GM18517 (cell line): ENCODE measurements around the gene VPS13C.
"Not testable (repeated sequence)": the region's sequence is repeated elsewhere in the genome, so short reads cannot be mapped to it uniquely, and the experiment has no call there.

Experiments used
- ATAC-seq: cut with Tn5 transposase; IDR thresholded peaks from one replicate; pipeline ENCODE4 v1.9.1; 2021; ENCODE audit warnings: mild to moderate bottlenecking, moderate library complexity; ENCODE audit not compliant: unreplicated experiment

The VPS13C gene

DNA sequence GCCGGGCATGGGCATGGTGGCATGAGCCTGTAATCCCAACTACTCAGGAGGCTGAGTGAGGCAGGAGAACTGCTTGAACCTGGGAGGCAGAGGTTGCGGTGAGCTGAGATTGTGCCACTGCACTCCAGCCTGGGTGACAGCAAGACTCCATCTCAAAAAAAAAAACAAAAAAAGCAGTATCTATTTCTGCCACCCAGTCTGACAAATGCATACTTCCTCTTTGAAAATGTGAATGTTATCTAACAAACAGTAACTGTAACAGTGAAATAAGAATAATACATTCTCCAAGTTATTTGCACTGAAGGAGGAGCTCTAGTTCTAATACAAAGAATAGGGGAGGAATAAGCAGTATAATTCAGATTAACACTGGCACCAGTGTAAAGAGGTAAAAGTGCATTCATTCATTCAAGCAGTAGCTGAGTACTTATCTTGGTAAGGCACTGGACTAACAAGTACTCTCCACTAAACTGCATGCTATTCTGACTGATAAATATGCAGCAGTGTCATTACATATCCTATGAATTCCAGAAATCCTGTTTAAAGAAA is 12.9 kb downstream of the VPS13C start:
- ATAC-seq: peak; percentile 60

DNA sequence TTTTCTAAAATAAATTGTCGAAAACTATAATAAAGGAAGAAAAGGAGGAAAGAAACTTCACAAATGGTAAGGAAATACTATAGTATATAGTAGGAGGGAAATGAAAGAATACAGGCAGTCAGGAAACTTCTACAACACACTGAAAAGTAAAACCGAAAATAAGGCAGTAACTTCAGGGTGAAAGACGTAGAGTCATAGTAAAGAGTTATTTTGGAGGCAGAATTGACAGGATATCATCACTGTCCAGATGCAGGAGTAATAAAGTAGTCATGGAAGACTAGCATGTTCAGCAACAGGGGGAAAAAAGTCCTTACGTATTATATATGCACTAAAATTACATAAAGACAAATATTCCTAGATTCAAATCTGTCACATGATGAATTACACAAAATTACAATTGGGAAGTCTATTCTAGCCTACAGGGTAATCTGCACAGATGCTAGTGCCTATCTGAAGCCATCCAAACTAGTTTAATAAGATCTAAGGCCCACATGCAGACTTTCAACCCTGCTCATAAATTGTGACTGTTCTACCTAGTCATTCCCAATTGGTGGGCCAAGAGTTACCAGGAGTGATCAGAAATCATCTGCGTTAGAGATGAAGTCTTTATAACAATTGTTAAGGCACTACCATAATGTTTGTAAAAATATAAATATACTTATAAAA is 14.0 kb downstream of the VPS13C start:
- peak; percentile 89 for ATAC-seq

GRCh38 chr15:62035256-62035924 is 24.9 kb downstream of the VPS13C start:
- ATAC-seq: no peak

DNA sequence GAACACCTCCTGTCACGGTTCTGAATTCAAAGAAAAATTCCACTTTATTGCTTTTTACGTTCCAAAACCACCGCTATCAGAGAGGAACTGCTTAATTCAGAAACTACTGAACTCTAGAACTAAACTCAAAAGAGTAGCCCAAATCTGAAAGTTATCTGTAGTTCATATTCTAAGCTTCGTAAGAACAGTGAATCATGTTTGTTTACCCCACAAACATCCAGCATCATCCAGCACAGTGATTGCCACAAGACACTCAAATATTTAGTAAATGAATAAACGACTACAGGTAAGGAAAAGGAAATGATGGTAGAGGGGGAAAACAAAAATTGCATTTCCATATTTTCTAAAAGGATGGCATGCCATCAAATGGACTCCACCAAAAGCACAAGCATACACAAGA is 32.3 kb downstream of the VPS13C start:
- ATAC-seq: no peak

DNA sequence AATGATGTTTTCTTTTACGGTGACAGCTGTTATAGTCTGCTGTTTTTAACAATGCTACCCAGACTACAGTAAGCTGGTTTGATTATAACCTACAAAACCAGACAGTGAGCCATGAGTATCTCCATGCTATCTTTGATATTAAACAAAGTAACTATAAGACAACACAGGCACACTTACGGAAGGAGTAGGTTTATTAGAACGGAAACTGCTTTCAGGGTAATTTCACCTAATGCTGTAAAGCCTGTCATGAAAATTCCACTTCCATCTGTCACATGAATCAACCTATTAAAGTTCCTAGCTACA is 33.0 kb downstream of the VPS13C start:
- ATAC-seq: no peak

DNA sequence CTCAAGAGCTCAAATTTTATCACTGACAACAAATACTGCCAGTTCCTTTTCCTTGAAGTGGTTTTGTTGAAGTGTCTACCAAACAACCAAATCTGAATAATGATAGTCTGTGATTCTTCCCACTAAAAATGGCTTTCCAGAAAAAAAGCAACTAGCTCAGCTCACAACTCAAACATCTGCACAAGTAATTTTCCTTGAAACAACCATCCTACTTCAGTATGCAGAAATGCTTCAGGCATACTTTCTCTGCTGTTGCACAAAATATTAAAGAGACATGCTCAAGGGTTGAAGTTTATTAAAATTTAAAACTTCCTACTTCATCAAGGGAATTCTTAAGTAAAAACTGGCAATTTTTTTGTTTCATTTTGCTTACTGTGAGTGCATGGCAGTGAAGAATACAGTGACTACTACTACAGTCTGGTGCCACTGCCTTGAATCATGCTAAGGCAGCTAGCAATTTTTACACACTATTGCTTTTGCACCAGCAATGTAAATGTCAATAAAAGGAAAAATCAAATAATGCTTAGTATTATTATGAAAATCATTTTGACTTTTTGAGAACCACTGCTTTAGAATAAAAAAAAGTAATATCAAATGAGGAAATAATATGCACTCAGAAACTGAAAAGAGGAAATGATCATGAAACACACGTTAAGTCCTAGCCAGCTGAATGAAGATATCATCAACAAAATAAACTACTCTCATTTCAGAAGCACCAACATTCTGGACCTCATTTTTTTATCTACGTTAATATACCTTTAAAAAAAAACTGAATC is 33.6 kb downstream of the VPS13C start:
- ATAC-seq: peak; percentile 68

DNA sequence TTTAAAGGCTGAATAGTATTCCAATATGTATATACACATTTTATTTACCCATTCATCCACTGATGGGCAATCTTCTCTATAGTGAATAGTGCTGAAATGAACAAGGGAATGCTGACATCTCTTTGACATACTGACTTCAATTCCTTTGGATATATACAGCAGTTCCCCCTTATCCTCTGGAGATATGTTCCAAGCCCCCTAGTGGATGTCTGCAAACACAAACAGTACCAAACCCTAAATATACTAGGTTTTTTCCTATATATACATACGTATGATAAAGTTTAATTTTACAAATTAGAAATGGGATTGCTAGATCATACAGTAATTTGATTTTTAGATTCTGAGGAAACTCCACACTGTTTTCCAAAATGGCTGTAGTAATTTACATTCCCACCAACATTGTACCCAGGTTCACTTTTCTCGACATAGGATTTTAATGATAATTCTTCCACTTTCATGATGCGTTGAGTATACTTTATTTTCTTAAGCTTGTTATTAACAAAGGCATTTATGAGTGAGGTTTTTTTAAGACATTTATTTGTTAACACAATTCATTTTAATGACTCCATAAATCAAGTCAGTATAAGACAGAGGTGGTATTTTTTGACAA is 38.2 kb downstream of the VPS13C start:
- no peak for ATAC-seq

DNA sequence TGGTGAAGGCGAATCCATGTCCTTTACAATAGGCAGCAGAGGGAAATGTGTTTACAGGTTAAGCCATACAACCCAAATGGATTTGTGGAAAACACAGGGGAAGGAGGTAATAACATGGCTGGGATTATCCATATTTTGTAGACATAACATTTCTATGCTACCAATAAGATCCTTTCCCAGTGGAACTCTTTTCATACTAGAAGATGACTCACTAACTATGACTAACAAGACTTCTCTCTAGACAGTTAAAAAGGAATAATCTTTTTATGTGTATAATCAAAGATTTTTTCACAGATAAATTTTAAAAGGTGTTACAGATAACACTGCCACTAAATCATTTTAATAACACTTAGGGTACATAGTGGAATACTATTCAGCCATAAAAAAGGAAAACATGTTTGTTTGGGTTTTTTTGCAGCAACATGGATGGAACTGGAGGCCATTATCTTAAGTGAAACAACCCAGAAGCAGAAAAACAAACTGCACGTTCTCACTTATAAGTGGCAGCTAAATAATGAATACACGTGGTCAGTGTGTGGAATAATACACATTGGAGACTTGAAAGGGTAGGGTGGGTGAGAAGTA is 39.6 kb downstream of the VPS13C start:
- ATAC-seq: no peak

DNA sequence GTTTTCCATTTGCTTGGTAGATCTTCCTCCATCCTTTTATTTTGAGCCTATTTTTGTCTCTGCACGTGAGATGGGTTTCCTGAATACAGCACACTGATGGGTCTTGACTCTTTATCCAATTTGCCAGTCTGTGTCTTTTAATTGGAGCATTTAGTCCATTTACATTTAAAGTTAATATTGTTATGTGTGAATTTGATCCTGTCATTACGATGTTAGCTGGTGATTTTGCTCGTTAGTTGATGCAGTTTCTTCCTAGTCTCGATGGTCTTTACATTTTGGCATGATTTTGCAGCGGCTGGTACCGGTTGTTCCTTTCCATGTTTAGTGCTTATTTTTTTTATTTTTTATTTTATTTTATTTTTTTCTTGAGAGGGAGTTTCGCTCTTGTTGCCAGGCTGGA is 54.9 kb downstream of the VPS13C start:
- not testable (repeated sequence) for ATAC-seq

- ATAC-seq: no peak
These were observed 62.5 kb downstream of the VPS13C start for GRCh38 chr15:61997786-61998185.

DNA sequence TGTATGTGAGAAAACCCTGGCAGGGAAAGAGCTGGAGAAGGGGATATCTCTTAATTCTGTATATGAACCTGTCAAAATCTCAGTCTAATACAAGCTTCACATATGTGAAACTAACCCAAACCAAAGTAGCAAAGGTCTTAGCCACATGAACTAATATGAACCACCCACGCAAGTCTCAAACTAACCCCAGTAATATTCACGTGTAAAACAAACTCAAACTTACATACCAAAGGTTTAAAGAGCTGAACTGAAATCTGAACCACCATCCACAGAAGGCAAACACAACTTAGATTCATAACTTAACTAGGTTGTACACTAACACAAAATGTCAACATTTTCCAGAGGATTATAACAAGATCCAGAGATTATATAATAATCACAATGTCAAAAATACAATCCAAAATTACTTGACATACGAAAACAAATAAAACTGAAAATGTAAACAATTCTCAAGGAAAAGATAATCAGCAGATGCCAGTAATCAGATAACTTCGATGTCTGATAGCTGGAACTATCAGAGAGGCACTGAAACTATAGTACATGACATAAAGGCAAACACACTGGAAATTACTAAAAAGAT is 64.1 kb downstream of the VPS13C start:
- no peak for ATAC-seq

DNA sequence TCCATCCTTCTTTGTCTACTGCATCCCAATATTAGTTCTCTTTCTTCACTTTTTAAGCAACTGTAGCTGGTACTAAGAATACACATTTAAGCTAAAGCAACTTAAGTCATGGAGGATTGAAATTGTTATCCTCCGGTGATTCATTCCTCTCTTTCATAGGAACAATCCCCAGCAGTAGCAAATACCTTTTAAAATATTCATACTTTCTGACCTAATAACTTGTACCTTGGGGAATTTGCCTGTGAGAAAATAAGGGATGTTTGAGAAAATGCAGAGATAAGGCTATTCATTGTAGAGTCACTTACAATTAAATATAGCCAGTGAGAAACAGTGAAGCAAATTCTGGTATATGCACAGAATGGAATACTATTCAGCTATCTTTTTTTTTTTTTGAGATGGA is 66.0 kb downstream of the VPS13C start:
- no peak for ATAC-seq

DNA sequence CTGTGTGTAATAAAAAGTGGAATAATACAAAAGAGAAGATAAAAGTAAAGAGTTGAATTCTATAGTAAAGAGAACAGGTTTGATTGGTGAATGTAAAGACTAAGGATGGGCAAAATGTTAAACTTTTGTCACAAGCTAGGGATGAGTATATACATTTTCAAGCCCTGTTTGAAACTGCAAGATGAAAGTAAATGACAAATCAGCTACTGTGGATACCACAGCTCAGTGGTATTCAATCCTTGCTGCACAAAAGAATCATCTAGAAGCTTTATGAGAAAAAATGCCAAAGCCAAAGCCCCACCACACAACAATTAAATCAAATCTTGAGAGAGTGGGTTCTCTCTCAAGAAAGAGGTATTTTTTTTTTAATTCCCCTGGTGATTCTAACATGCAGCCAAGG is 67.7 kb downstream of the VPS13C start:
- no peak for ATAC-seq

GRCh38 chr15:61989667-61990066 is 70.6 kb downstream of the VPS13C start:
- ATAC-seq: no peak

GRCh38 chr15:61987824-61988223 is 72.4 kb downstream of the VPS13C start:
- ATAC-seq: no peak

GRCh38 chr15:61983081-61983480 is 77.2 kb downstream of the VPS13C start:
- ATAC-seq: no peak

GRCh38 chr15:61978225-61978624 is 82.0 kb downstream of the VPS13C start:
- no peak for ATAC-seq

DNA sequence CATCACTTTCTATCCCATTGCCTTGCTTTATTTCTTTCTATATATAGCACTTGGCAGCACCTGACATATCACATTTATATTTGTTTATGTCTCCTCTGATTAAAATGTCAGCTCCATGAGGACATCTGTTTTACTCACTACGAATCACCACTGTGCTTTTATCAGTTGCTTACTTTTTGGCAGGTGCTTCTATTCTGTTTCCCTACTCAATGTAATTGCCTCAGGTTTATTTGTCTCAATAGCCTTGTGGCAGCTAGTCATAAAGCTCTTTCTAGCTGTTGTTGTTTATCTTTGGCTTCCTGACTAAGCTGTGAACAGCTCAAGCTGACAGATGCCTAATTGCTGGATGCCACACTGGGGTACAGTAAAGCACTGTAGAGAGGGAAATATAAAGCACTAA is 85.5 kb downstream of the VPS13C start:
- no peak for ATAC-seq

- ATAC-seq: no peak
These were observed 86.1 kb downstream of the VPS13C start for GRCh38 chr15:61974118-61974517.

DNA sequence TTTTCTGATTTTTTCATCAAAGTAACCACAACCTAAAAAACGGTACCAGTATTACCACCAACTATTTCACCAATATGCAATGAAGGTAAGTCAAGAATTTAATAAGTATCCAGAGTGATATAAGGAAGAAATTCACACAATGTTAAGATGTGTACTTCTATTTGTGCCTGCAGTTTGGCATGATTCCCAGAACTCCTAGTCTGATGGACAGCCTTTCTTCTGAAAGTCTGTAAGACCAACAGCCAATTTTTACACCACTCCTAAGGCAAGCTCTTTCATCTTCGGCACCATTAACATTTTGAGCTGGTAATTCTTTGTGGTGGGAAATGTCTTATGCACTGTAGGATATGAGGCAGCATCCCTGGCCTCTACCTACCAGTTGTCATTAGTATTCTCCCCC is 108.3 kb downstream of the VPS13C start:
- no peak for ATAC-seq

- ATAC-seq: no peak
These were observed 113.5 kb downstream of the VPS13C start for GRCh38 chr15:61946778-61947177.
